OCI-LY3 (cell line): ENCODE data around the gene ID1.

ENCODE experiments used
- CTCF ChIP-seq: fragments of 200-600, 300-600 bp; sonication (generic); IDR thresholded peaks from 2 replicates; pipeline ENCODE4 v1.5.1; 2014; ENCODE audit warnings: antibody characterized with exemption, low read length, low read depth
- EZH2phosphoT487 ChIP-seq: fragments of 200-600 bp; shearing (Covaris generic); IDR thresholded peaks from 2 replicates; pipeline ENCODE4 v1.6.1; 2018; ENCODE audit warnings: antibody characterized with exemption, mixed run types, low read depth

- TF ChIP-seq CTCF (no peak), EZH2phosphoT487 (no peak)
These were observed 32.2 kb upstream of the ID1 start for GRCh38 chr20:31572701-31573554.
